Stimulated activated CD4-positive, alpha-beta T cell treated with anti-CD3 and anti-CD28 coated beads, Interleukin-1b, Interleukin-23, amount 100 ng/mL, for 1 hour (primary cell): ENCODE measurements around the gene ASAP2.

ENCODE experiments used
- DNase-seq, 2 donors: peaks; one replicate each; pipeline ENCODE4 v3.0.0-alpha.2; 2020; ENCODE audit warnings: low read depth in 2 of 2

The ASAP2 gene

DNA sequence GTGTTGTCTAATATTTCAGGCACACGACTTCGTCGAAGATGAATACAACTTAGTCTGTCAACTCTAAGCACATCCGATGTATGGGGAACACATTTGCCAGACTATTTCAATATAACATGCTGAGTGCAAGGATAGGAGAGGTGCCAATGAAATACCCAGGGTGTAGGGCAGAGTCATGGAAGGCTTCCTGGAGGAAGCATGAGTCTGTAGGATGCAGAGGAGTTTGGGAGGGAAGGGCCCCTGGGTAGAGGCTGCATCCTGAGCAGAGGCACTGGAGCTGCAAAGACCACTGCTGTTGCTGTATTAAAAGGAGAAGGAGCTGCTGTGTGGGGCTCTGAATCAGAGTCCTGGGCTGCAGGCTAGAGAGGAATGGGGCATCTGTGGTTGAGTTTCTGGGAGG is 89.9 kb downstream of the ASAP2 start:
- DNase-seq: no peak

DNA sequence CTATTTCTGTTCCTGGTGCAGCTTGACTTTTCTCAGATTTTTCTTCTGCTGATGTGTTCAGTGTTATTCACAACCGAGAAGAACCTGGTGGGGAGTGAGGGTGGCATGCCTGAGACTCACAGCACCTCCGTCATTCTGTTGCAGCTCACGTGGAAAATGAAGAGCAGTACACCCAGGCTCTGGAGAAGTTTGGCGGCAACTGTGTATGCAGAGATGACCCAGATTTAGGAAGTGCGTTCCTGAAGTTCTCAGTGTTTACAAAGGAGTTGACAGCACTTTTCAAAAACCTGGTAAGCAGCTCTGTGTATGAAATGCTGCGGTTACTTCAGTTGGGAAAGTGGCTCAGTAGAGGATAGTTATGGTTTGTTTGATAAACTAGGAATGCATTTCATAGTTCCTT is 90.5 kb downstream of the ASAP2 start:
- no peak for DNase-seq

DNA sequence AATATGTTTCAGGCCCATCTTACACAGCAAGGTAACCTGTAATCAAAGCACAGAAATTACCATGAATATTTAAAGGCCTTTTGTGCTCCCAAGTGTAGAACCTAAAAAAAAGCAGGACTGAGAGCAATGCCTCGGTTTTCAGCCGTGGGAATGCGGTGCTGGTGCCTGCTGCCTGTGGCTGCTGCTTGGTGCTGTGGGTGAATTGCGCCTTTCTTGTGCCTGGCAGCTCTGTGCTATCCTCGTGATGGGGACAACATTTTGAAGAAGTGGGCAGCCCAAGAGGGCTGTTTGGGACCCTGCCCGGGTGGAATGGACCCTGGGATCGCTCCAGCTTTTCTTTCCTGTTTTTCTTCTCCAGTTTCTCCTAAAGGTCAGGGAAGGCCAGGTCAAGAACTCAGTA is 91.2 kb downstream of the ASAP2 start:
- DNase-seq: no peak

DNA sequence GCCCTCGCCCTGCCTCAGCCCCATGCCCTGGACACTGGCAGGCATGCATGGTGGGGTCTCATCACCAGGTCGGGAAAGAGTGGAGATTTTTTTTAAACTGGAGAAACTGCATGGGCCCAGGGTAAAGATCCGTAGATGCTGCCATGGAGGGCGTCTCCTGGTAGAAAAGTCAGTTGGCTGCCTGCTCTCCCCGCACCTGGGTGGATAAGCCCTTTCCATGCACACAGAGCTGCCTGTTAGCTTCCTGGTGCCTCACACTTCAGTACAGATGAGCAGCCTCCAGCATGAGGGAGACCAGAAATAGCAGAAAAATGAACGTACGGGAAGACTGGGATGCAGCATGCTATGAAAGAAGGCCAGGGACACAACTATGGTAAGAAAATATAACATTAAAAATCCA is 92.0 kb downstream of the ASAP2 start:
- no peak for DNase-seq

DNA sequence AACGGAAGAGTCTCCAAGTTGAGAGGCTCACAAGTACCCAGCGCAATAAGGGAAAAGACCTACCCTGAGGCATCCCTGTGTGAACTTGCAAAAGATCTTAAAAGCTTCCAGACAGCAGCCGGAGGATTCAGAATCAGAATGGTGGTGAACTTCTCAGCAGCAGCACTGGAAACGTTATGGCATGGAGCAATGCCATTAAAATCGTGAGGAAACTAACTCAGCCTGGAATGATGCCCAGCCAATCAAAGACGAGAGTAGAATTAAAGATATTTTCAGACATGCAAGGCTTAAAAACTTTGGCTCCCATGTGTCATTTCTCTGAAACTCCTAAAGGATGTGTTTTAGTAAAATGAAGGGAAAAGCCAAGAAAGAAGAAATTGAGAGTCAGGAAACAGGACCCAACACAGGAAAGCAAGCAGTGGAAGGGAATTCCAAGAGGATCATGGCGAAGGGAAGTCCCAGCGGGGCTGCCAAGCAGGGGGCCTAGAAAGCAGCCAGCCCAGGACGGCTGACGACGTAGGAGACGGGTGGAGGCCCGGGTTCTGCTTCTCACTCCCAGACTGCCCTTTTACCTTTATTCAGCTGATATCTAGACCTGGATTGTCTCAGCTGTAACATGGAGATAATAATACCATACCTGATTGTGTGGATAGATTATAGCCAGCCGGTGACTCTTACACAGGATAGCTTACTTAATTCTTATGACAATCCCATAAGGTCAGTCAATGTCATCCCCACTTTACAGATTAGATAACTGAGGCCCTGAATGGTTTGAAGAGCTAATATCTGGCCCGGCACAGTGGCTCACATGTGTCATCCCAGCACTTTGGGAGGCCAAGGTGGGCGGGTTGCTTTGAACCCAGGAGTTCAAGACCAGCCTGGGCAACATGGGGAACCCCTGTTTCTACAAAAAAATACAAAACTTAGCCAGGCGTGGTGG is 92.8 kb downstream of the ASAP2 start:
- no peak for DNase-seq

DNA sequence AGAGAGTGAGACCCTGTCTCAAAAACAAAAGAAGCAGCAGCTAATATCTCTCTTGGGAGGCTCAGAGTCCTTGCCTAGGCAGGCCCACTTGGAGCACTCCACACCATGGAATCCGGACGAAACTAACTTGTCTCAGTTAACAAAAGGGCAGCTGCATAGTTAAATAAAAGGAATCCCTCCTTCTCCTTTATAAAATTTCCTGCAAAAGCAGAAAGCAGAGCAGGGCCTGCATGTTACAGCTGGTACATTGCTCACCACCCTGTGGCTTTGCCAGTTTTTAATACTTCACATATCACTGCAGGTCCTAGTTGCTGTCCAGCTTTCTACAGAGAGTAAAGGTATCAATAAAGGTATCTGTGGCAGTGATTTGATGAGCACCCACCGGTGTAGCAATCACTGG is 93.6 kb downstream of the ASAP2 start:
- no peak for DNase-seq

DNA sequence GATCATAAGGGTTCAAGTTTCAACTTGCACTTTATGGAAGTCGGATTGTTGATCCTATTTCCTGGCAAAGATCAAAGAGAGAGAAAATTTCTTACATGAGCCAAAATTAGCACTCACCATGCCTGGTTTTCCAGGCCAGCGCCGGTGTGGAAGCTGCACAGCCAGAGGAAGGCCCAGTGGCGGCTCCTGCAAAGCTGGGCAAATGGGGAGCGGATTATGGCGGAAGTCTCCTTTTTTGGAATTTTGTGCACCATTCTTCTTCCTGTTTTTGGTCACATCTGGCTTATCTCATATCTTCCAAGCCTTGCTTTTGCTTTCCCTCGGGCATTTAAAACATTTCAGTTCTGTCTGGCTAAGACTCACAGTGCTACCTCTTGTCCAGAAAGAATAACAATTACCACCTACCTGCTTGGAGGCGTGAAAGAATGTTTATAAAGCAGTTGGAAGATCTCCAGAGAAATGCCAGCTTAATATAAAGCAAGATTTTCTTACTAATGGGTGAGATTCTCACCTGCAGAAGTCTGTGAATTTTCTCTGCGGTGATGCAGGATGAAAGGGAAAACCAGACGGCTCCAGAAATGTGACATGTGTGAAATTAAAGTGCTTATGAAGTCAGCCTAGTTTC is 94.3 kb downstream of the ASAP2 start:
- no peak for DNase-seq

DNA sequence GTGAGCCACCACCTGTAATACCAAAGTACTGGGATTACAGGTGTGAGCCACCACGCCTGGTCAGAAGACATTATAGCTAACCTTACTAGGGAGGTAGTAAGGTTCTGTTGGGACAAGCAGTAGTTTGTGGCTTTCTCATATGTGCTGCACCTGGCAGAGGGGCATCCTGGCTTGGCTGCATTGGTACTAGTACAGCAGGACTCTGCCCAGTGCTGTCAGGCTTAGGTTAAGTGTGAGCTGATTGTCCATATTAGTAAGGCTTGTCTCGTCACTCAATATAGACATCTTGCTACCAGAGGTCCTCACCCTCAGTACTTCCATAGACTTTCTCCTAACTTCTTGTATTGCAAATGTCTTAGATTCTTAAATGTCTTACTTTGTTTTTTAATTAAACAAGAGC is 96.1 kb downstream of the ASAP2 start:
- no peak for DNase-seq

DNA sequence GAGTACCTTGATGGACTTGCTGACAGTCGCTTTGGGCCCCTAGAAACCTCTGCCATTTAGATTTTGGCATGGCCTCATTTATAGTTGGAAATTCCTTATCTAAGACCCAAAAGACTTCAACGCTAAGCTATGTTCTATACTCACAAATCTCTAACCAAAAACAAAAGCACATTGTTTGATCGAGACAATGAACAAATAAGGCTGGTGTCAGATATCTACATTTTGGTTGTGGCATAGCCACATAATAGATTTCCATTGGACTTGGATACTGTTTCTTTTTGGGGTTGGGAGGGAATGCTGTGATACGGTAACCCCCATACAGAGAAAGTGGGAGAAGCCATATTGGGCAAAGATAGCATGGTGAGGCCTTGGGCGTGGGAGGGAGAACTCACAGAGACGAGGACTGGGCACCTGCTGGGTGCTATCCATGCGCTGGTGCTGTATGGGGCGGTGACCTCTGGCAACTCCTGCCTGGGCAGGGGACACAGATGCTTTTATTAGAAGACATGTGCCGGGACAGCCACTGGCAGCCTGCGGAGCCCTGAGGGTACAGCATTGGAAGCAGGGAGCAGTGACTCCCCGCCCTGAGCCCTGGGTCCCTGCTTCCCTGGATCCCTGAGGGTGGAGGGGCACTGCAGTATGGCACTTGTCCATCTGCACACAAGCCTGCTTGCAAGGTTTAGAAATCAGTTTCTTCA is 97.1 kb downstream of the ASAP2 start:
- no peak for DNase-seq

DNA sequence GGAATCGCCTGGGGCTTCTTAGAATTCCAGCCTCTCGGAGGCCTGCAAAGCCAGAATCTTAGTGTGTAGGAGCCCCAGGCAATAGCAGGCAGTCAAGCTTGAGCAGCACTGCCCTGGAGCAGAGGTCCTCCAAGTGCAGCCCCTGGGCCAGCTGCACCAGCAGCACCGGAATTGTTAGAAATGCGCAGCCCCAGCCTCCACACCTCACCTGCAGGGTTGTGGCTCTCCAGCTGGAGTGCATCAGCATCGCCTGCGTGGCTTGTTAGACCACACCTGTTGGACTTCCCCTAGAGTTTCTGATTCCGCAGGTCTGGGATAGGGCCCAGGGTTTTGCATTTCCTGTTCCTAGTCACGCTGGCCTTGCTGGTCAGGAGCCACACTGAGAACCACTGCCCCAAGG is 100.3 kb downstream of the ASAP2 start:
- no peak for DNase-seq

DNA sequence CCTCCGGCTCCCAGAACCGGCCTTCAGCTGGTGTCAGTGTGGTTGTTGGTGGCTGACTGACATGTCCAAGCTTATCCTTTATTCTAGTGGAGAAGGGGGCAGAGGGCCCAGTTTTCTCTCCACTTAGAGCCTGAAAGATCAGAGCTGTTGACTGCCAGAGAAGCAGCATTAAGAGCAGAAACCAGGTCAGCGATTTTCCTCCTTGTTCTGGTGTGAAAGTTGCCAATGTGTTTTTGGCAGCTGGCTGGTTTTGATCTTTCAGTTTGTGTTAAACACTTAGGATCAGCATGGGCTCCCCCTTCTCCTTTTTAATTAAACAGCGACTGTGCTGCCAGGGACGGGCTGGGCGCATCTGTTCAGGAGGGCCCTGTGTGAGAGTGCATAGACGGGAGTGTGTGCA is 100.9 kb downstream of the ASAP2 start:
- no peak for DNase-seq

DNA sequence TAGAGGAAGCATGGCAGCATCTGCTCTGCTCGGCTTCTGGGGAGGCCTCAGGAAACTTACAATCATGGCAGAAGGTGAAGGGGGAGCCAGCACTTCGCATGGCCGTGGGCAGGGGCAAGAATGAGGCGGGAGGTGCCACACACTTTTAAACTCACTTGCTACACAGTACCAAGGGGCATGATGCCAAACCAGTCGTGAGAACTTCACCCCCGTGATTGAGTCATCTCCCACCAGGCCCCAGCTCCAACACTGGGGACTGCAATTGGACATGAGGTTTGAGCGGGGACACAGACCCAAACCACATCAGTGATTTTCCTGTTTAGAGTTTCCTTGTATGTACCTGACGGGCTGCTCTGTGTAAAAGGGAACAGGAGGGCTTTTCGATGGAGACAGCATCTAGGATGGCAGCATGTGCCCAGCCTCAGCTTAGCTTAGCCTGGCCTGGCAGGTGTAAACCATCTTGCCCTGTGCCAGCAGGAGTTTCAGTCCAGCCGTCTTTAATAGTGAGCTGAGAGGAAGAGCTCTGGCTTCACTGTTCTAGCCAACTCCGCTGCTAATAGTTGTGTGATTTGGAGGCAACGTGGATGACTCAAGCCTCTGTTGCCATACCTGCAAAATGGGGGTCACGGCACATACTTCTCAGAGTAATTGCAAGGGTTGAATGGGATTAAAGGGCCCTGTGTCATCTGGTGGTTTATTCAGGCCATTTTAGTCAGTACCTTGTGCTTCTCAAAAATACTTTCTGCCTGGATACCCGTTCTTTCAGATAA is 101.8 kb downstream of the ASAP2 start:
- no peak for DNase-seq

DNA sequence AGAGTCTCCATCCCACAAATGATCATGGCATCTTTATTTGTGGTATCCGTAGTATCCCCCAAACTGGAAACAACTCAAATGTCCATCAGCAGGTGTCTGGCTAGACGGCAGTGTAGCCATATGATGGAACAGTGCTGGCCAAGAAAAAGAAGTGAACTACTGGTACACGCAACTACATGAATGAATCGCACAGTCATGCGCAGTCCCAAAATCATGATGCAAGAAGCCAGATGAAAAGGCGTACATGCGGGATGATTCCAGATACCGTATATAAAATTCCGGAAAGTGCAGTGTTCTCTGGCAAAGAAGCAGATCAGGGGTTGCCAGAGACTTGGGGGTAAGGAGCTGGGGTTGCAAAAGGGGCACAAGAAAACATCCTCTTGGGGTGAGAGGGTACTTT is 102.5 kb downstream of the ASAP2 start:
- DNase-seq: no peak

DNA sequence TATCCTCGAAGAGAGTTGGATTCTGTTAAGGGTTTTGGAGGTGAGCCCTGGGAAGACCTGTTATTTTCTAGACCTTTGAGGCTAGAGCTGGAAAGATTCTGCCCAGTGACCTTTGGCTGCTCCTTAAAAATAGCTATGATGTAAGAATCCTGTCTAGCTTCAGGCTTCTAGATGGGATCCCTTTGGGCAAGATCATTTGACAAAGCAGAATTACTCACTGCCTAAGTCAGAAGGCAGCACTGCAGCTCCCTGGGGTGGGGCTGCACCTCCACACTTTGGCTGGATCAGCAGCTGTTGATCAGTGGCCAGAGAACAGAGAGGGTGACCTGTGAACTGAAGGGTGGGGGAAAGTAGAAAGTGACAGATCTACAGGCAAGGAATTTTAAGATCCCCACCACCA is 103.8 kb downstream of the ASAP2 start:
- DNase-seq: no peak

DNA sequence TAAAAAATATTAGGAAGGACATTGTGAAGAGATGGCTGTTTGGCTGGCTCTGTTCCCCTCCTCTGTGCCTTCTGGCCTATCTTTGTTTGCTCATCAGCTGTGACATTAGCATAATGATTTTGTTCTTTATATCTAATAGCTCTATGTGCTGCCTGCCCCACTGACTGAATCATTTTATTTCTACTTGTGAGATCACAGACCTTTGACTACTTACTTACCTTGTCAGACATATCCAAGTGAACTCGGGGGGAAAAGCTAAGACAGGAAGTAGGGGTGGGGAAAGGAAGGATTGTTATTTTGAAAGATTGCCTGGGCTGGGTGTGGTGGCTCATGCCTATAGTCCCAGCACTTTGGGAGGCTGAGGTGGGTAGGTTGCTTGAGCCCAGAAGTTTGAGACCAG is 104.2 kb downstream of the ASAP2 start:
- DNase-seq: no peak

DNA sequence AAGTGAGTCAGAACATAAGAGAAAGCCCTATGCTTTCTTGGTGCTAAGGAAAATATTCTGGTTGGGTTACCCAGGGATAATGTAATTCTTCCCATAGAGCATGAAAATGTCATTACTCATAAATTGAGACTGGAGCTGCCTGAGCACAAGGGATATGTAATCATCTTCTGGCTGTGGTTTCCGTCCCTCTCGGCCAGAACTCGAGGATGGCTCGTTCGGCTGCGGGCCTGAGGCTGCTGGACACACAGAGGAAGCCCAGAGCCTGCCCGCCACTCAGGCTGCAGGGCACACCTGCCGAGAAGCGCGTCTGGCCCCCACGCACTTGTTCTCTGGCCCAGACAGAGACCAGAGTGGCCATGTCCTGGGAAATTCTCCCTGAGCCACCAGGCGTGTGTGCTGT is 104.9 kb downstream of the ASAP2 start:
- DNase-seq: no peak

DNA sequence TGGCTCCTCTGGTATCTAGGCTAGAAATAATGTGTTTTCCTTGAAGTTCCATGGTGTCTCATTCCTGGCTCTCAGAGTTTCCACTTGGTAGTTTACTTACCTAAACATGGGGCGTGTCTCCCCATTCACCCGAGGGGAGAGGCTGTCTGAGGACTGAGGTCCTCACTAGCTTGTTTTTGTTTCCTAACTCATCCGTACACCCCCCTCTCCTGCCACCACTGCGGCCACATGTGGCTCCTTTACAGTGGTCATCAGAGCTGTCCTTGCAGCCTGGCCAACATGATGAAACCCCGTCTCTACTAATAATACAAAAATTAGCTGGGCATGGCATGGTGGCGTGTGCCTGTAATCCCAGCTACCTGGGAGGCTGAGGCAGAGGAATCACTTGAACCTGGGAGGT is 106.0 kb downstream of the ASAP2 start:
- DNase-seq: no peak

DNA sequence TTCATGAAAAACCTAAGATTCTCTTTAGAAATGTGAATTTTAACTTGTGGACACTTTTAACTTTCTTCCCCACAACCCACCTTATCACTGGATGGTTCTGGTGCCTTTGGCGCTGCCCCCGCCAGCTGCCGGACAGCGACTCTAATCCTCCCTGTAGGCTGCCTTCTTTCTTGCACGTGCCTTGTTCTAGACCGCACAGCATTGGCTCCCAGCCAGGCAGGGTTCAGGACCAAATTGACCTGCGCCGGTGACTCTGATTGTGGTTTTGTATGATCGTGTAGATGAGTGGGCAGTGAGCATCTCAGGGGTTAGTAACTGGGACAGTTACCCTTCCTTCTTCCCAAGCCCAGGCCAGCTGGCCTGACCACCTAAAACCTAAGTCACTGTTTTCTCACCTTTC is 106.8 kb downstream of the ASAP2 start:
- DNase-seq: no peak

DNA sequence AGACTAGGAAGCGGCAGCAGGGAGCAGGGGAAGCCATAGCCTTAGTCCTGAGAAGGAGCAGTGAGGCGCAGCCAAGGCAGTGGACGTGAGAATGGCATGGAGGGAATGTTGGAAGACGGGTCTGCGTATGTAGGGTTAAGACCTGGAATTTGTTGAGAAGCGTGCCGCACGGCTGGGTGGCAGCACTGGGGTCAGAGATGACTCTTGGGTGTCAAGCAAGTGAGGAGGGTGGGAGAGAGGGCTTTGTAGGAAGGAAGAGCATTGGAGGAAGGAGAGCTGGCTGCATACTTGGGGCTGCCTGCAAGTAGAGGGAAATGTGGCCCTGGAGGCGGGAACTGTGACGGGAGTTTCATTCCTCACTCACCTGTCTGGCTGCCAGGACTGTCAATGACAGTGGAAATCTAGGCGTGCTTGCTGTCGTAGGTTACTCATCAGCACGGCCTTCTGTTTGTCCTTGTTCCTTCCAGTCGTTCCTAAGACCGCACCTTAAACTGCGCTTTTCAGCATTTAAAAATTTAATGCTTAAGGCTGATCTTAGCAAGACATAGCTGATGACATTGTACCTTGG is 108.8 kb downstream of the ASAP2 start:
- no peak for DNase-seq

DNA sequence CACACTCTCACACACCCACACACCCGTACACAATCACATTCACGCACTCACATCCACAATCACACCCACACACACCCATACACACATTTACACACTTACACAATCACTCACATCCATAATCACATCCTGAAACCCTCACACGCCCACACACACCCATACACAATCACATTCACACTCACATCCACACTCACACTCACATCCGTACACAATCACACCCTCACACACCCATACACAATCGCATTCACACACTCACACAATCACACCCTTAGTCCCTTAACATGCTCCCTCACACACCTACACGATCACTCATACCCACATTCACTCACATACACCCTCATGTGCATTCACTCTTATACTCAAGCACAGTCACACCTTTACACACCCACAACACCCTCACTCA is 110.9 kb downstream of the ASAP2 start:
- no peak for DNase-seq

DNA sequence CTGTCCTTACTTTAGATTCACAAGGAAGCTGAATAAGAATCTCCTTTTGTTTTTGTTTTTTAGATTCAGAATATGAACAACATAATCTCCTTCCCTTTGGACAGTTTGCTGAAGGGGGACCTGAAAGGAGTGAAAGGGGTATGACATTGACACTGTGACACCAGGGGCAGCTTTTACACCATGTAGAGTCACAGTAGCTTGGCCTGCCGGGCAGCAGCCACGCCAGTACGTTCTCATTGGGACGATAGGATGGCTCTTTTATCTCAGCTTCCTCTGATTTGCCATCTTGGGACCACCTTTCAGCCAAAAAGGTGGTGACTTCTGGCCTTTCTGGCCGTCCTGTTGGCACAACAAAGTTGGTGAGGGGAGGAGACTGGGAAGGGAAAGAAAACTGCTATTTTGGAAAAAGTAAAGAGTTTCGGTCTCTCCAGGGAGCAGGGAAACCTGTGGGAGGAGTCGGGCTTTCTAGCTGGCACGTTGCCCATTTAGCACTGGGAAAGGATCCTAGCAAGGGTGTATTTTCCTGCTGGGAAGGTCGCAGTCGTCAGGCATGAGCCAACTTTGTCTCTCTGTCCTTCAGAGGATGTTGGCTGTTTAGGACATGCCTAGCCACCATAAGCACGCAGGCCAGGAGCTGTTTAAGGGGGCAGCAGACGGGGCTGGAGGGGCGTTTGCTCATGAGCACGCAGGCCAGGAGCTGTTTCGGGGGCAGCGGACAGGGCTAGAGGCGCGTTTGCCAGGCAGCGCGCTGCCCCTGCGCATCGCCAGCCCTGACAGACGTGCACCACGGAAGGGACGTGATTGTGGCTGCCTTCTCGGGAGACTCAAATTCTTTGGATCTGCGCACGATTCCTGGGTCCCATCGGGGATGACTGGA is 112.1 kb downstream of the ASAP2 start:
- no peak for DNase-seq
